Subcutaneous adipose tissue (tissue), 4 donors: ENCODE data around the gene SPAG16. TPM values are rescaled to one million over a fixed set of nuclear protein-coding genes. Genes with fewer than 3 reads are reported as not detected.

Experiments used
- CTCF ChIP-seq: fragments of 450-650 bp; IDR thresholded peaks from one replicate; pipeline ENCODE4 v1.5.1; 2016; ENCODE audit warnings: low read depth, mild to moderate bottlenecking, control low read depth, antibody characterized with exemption, moderate library complexity
- total RNA-seq, 4 donors: library from RNA; depleted of rRNA; stranded (reverse); fragments of >200 nt; gene quantifications; one replicate each; pipeline ENCODE4 v1.1.0, GENCODE V29; 2016

The SPAG16 gene
- total RNA-seq, 4 donors from 2014 or later = 11.2 to 27.2 (median 18.2) TPM

GRCh38 chr2:214297423-214297822, 1013.2 kb downstream of the SPAG16 start:
- no peak for TF ChIP-seq CTCF

- TF ChIP-seq CTCF = no peak
Observed at GRCh38 chr2:214310319-214310718, 1026.1 kb downstream of the SPAG16 start.

- no peak for TF ChIP-seq CTCF
Observed at GRCh38 chr2:214311031-214311533, 1026.8 kb downstream of the SPAG16 start.

GRCh38 chr2:214311931-214312749, 1027.9 kb downstream of the SPAG16 start:
- TF ChIP-seq CTCF = no peak

GRCh38 chr2:214315324-214315723, 1031.1 kb downstream of the SPAG16 start:
- TF ChIP-seq CTCF = no peak

GRCh38 chr2:214320211-214320610, 1035.9 kb downstream of the SPAG16 start:
- no peak for TF ChIP-seq CTCF

- TF ChIP-seq CTCF = no peak
Observed at GRCh38 chr2:214322662-214323061, 1038.4 kb downstream of the SPAG16 start.
